Brain pericyte (primary cell): ENCODE data around the gene ZNF487.

Experiments
- DNase-seq: peaks from one replicate; pipeline ENCODE4 v3.0.0-alpha.2; 2012; ENCODE audit warnings: low read depth, low spot score

The ZNF487 gene

GRCh38 chr10:43502931-43503330 lies 66.0 kb downstream of the ZNF487 start:
- no peak for DNase-seq

GRCh38 chr10:43524434-43525247 lies 87.7 kb downstream of the ZNF487 start:
- DNase-seq, result no peak
